Measurements from ENCODE around the gene HSPBAP1.
"Not testable (repeated sequence)": the region's sequence is repeated elsewhere in the genome, so short reads cannot be mapped to it uniquely, and the experiment has no call there.

Gene HSPBAP1

GRCh38 chr3:122760453-122761271 is 33.0 kb downstream of the HSPBAP1 start:
- no peak overlapping the region for H3K4me3 ChIP-seq (ENCODE audit: low read depth, low read length)
- in situ Hi-C loops (cut with HindIII; ENCODE audit: low sequenced_read_pairs): no loop called here
- TF ChIP-seq, protein P1, sequence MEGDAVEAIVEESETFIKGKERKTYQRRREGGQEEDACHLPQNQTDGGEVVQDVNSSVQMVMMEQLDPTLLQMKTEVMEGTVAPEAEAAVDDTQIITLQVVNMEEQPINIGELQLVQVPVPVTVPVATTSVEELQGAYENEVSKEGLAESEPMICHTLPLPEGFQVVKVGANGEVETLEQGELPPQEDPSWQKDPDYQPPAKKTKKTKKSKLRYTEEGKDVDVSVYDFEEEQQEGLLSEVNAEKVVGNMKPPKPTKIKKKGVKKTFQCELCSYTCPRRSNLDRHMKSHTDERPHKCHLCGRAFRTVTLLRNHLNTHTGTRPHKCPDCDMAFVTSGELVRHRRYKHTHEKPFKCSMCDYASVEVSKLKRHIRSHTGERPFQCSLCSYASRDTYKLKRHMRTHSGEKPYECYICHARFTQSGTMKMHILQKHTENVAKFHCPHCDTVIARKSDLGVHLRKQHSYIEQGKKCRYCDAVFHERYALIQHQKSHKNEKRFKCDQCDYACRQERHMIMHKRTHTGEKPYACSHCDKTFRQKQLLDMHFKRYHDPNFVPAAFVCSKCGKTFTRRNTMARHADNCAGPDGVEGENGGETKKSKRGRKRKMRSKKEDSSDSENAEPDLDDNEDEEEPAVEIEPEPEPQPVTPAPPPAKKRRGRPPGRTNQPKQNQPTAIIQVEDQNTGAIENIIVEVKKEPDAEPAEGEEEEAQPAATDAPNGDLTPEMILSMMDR (IDR thresholded peaks at IDR 0.05; ENCODE audit: low read depth, low read length): no peak
- no peak for DNase-seq (ENCODE audit: low read depth, low spot score)

DNA sequence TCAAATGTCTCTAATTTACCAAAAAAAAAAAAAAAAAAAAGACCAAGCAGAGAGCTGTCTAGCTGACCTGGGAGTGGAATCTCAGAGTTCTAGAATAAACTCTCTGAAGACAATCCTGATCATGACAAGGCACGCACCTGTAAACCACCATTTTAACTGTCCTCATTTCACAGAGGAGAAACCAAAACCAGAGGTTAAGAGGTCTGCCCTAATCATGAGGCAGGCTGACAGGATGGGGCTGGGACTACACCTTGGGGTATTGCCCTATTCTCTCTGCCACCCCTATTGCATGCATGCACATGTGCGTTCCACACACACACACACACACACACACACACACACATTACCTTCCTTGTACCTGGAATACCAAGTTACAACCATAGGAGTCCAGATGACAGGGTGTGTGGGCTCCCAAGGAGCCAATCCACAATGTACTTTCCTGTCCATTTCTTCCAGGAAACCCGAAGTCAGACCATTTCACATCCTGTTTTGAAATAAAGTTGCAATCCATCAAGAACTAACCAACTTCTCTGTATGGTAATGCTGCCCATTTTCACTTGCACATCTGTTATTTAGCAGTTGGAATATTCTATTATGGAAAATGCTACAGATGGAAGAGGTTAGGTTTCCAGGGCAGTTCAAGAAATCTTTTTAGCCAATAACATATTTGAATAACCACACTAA is 34.6 kb downstream of the HSPBAP1 start:
- H3K4me3 ChIP-seq (ENCODE audit: low read depth, low read length): no peak overlapping the region
- in situ Hi-C loops (cut with HindIII; ENCODE audit: low sequenced_read_pairs): no loop called here
- TF ChIP-seq, protein P1 (IDR thresholded peaks at IDR 0.05; ENCODE audit: low read depth, low read length): no peak
- no peak for DNase-seq (ENCODE audit: low read depth, low spot score)

DNA sequence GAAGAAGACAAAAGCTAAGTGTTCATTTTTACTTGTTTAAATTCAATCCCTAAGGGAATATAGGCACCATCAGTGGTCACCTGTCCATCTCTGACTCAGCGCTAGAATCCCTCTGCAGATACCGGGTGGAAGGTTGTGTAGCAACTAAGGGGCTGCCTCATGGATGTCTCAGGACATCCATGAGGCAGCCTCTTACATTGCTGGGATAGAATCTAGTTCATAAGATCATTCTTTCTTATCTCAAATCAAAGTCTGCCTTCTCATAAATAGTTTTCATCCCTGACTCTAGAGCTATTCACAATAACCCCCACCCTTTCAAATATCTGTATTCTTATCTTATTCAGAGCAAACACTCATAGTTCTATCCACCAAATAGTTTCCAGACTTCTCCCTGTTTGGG is 38.1 kb downstream of the HSPBAP1 start:
- in situ Hi-C loops (cut with HindIII; ENCODE audit: low sequenced_read_pairs): no loop called here

GRCh38 chr3:122754929-122755328 is 38.7 kb downstream of the HSPBAP1 start:
- peak; percentile 39 for DNase-seq (ENCODE audit: low read depth, low spot score)
- TF ChIP-seq, protein P1 (IDR thresholded peaks at IDR 0.05; ENCODE audit: low read depth, low read length): peak; percentile 81
- no peak overlapping the region for H3K4me3 ChIP-seq (ENCODE audit: low read depth, low read length)
- in situ Hi-C loops (cut with HindIII; ENCODE audit: low sequenced_read_pairs): no loop called here

More for the DNA sequence above, 38.1 kb downstream of the HSPBAP1 start:
- no peak for DNase-seq (ENCODE audit: low read depth, low spot score)
- TF ChIP-seq, protein P1 (IDR thresholded peaks at IDR 0.05; ENCODE audit: low read depth, low read length): no peak
- no peak overlapping the region for H3K4me3 ChIP-seq (ENCODE audit: low read depth, low read length)

GRCh38 chr3:122748347-122748746 is 45.3 kb downstream of the HSPBAP1 start:
- no peak for DNase-seq (ENCODE audit: low read depth, low spot score)
- H3K4me3 ChIP-seq (ENCODE audit: low read depth, low read length): no peak overlapping the region
- in situ Hi-C loops (cut with HindIII; ENCODE audit: low sequenced_read_pairs): no loop called here
- TF ChIP-seq, protein P1 (IDR thresholded peaks at IDR 0.05; ENCODE audit: low read depth, low read length): no peak

DNA sequence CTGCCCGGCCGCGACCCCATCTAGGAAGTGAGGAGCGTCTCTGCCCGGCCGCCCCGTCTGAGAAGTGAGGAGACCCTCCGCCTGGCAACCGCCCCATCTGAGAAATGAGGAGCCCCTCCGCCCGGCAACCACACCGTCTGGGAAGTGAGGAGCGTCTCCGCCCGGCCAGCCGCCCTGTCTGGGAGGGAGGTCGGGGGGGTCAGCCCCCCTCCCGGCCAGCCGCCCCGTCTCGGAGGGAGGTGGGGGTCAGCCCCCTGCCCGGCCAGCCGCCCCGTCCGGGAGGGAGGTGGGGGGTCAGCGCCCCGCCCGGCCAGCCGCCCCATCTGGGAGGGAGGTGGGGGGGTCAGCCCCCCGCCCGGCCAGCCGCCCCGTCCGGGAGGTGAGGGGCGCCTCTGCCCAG is 46.3 kb downstream of the HSPBAP1 start:
- in situ Hi-C loops (cut with HindIII; ENCODE audit: low sequenced_read_pairs): not testable (repeated sequence)

More for the DNA sequence above, 46.3 kb downstream of the HSPBAP1 start:
- not testable (repeated sequence) for H3K4me3 ChIP-seq (ENCODE audit: low read depth, low read length); DNase-seq (ENCODE audit: low read depth, low spot score)

All from astrocyte of the spinal cord (primary cell).